NCI-H2107 (cell line): ENCODE results near the gene CCDC188.

ENCODE experiments used
- DNase-seq: peaks from one replicate; lab custom pipeline; 2025; lab: John Stamatoyannopoulos, UW

The CCDC188 gene

GRCh38 chr22:20184501-20185165 lies 33.8 kb upstream of the CCDC188 start:
- no peak for DNase-seq

GRCh38 chr22:20183823-20184222 lies 33.0 kb upstream of the CCDC188 start:
- no peak for DNase-seq

- no peak for DNase-seq
Observed at GRCh38 chr22:20183101-20183500, 32.2 kb upstream of the CCDC188 start.

- no peak for DNase-seq
Observed at GRCh38 chr22:20182365-20182764, 31.5 kb upstream of the CCDC188 start.

GRCh38 chr22:20181884-20182236 lies 31.0 kb upstream of the CCDC188 start:
- DNase-seq = no peak

- DNase-seq = no peak
Observed at GRCh38 chr22:20181194-20181883, 30.5 kb upstream of the CCDC188 start.

GRCh38 chr22:20180640-20181039 lies 29.8 kb upstream of the CCDC188 start:
- DNase-seq = no peak

- DNase-seq = no peak
Observed at GRCh38 chr22:20180245-20180630, 29.4 kb upstream of the CCDC188 start.

- DNase-seq = no peak
Observed at GRCh38 chr22:20179455-20180244, 28.8 kb upstream of the CCDC188 start.

GRCh38 chr22:20178915-20179227 lies 28.0 kb upstream of the CCDC188 start:
- no peak for DNase-seq

GRCh38 chr22:20178075-20178914 lies 27.4 kb upstream of the CCDC188 start:
- no peak for DNase-seq

GRCh38 chr22:20177217-20177911 lies 26.5 kb upstream of the CCDC188 start:
- DNase-seq = no peak

GRCh38 chr22:20176421-20177085 lies 25.7 kb upstream of the CCDC188 start:
- no peak for DNase-seq

- no peak for DNase-seq
Observed at GRCh38 chr22:20175597-20175900, 24.7 kb upstream of the CCDC188 start.

GRCh38 chr22:20174785-20175596 lies 24.1 kb upstream of the CCDC188 start:
- no peak for DNase-seq

- no peak for DNase-seq
Observed at GRCh38 chr22:20173772-20174171, 22.9 kb upstream of the CCDC188 start.

GRCh38 chr22:20173246-20173645 lies 22.4 kb upstream of the CCDC188 start:
- DNase-seq = no peak

- DNase-seq = no peak
Observed at GRCh38 chr22:20172141-20172613, 21.3 kb upstream of the CCDC188 start.

GRCh38 chr22:20171288-20172140 lies 20.7 kb upstream of the CCDC188 start:
- no peak for DNase-seq
